Esophagus muscularis mucosa (tissue), 3 donors: ENCODE results near the gene CLPTM1.
A peak's percentile ranks its signal among the peaks of the same experiment; 100 is the strongest.

ENCODE experiments used
- CTCF ChIP-seq, 3 experiments: fragments of 200-600 bp in 2 of 3; fragments of 450-650 bp in 1 of 3; sonication (generic) in 2 of 3; IDR thresholded peaks; one replicate each; pipeline ENCODE4 v1.5.1; 2017 to 2019; ENCODE audit warnings: antibody characterized with exemption in 3 of 3, mild to moderate bottlenecking in 2 of 3, moderate library complexity in 1 of 3
- EP300 ChIP-seq: sonication (generic); formaldehyde crosslinking; IDR thresholded peaks from one replicate; pipeline ENCODE4 v1.6.1; 2017; ENCODE audit warnings: antibody characterized with exemption

- TF ChIP-seq CTCF (IDR thresholded peaks at IDR 0.05) (peak; percentile 22 to 64 (median 41)), EP300 (no peak)
Observed at GRCh38 chr19:44988896-44989556, 33.8 kb downstream of the CLPTM1 start.
